ENCODE data around the gene PTCD3. TPM values are rescaled to one million over a fixed set of nuclear protein-coding genes. Genes with fewer than 3 reads are reported as not detected.

PTCD3 gene
- total and polyA plus RNA-seq, 12 donors = 34.8 to 332 (median 112) TPM

- no peak for TF ChIP-seq POLR2A (IDR thresholded peaks at IDR 0.05)
- no peak for TF ChIP-seq CTCF (IDR thresholded peaks at IDR 0.05)
- Histone ChIP-seq H3K36me3 (replicated peaks in 1 of 2) (peaks cover 0 to 81% of the 10 kb centered on the region in 2 donors), H3K4me1 (replicated peaks in 1 of 2) (peaks cover 0 to 8% of the 10 kb centered on the region in 2 donors), H3K4me3 (no peak overlapping the region), H3K27ac (no peak overlapping the region), H3K27me3 (no peaks in the 10 kb centered on the region), H3K9me3 (replicated peaks in 1 of 3) (no peaks in the 10 kb centered on the region)
- DNase-seq = no peak
- 91 to 96% (median 92%) methylated on average over 6 to 7 of the region's 7 CpGs for WGBS, 4 donors
- intact Hi-C loops (cut with DNase I) = no loop called here
Measured at GRCh38 chr2:86138736-86139625, 32.9 kb downstream of the PTCD3 start.

- peaks cover 0 to 4% of the 10 kb centered on the region in 2 donors for H3K4me1 ChIP-seq (replicated peaks in 1 of 2)
- H3K4me3 ChIP-seq = no peak overlapping the region
- H3K9me3 ChIP-seq (replicated peaks in 1 of 3) = no peaks in the 10 kb centered on the region
- no peak overlapping the region for H3K27ac ChIP-seq
- DNase-seq = no peak
- no peaks in the 10 kb centered on the region for H3K27me3 ChIP-seq
- 92 to 98% (median 96%) methylated on average over 4 of the region's 4 CpGs for WGBS, 4 donors
- peaks cover 0 to 81% of the 10 kb centered on the region in 2 donors for H3K36me3 ChIP-seq (replicated peaks in 1 of 2)
- intact Hi-C loops (cut with DNase I) = no loop called here
- no peak for TF ChIP-seq POLR2A (IDR thresholded peaks at IDR 0.05)
- no peak for TF ChIP-seq CTCF (IDR thresholded peaks at IDR 0.05)
Measured at GRCh38 chr2:86139981-86140380, 33.9 kb downstream of the PTCD3 start.

DNA sequence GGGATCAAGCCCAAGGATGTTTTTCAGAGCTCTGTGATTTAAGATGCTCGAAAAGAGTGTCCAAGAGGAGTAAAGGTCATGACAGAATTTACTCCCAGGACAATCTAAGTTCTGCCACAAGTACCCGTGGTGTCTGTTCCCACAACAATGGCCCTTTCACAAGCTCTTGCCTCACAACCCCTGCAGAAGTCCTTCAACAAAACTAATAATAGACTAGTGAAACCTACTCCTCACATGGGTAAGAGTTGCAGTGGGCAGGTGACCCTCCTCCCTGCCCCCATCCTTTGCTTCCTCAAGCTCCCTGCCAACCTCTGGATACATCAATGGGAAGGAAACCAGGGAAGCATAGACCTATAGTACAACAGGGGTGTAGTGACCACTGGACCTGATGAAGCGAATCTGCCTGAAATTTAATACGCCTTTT, 34.9 kb downstream of the PTCD3 start:
- Histone ChIP-seq H3K4me1 (replicated peaks in 1 of 2) (no peaks in the 10 kb centered on the region), H3K36me3 (replicated peaks in 1 of 2) (peaks cover 0 to 80% of the 10 kb centered on the region in 2 donors), H3K27me3 (no peaks in the 10 kb centered on the region), H3K9me3 (replicated peaks in 1 of 3) (no peaks in the 10 kb centered on the region), H3K27ac (no peak overlapping the region), H3K4me3 (no peak overlapping the region)
- WGBS, 4 donors = 73 to 81% (median 80%) methylated on average over 4 of the region's 4 CpGs
- TF ChIP-seq POLR2A (IDR thresholded peaks at IDR 0.05) (no peak), CTCF (IDR thresholded peaks at IDR 0.05) (no peak)
- intact Hi-C loops (cut with DNase I) = no loop called here
- DNase-seq = no peak

- H3K9me3 ChIP-seq (replicated peaks in 1 of 3) = no peaks in the 10 kb centered on the region
- no peaks in the 10 kb centered on the region for H3K4me1 ChIP-seq (replicated peaks in 1 of 2)
- peaks cover 0 to 80% of the 10 kb centered on the region in 2 donors for H3K36me3 ChIP-seq (replicated peaks in 1 of 2)
- no peak for DNase-seq
- H3K27ac ChIP-seq = no peak overlapping the region
- TF ChIP-seq CTCF (IDR thresholded peaks at IDR 0.05) (no peak), POLR2A (IDR thresholded peaks at IDR 0.05) (no peak)
- intact Hi-C loops (cut with DNase I) = no loop called here
- H3K27me3 ChIP-seq = no peaks in the 10 kb centered on the region
- 51 to 66% (median 52%) methylated on average over 3 of the region's 3 CpGs for WGBS, 4 donors
- no peak overlapping the region for H3K4me3 ChIP-seq
Measured at GRCh38 chr2:86142436-86143257, 36.6 kb downstream of the PTCD3 start.
